GM12891 (cell line): Measurements from ENCODE around the gene CA12.

Experiments
- PAX5 ChIP-seq: IDR thresholded peaks from 2 replicates; pipeline ENCODE4 v1.6.1; 2011; ENCODE audit warnings: low read length, moderate library complexity, mild to moderate bottlenecking; ENCODE audit not compliant: insufficient read depth, severe bottlenecking
- POLR2A ChIP-seq: IDR thresholded peaks from 2 replicates; pipeline ENCODE4 v1.6.1; 2011; ENCODE audit warnings: low read depth, low read length, control low read depth
- POLR2AphosphoS5 ChIP-seq: IDR thresholded peaks from 2 replicates; pipeline ENCODE4 v1.6.1; 2011; ENCODE audit warnings: low read depth, low read length, control low read depth
- SPI1 ChIP-seq: IDR thresholded peaks from 2 replicates; pipeline ENCODE4 v1.6.1; 2011; ENCODE audit warnings: low read depth, low read length, control low read depth
- TAF1 ChIP-seq: IDR thresholded peaks from 2 replicates; pipeline ENCODE4 v1.6.1; 2011; ENCODE audit warnings: low read depth, low read length, control low read depth

DNA sequence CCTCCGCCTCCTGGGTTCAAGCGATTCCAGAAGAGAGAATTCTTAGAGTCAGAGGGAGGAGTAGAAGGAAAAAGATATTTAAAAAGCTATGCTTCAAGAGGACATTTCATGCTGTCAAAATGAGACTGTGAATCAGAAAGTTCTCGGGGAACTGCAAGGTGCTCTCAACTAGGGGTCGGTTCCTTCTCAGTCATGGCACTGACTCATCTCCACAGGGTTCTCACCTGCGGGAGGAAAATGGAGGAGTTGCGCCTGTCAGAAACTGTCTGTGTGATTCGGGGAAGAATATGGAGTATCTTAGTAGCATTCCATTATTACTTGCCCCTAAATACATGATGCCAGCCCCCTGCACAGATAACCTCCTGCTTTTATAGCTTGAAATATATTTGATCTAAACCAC, 56.9 kb downstream of the CA12 start:
- TF ChIP-seq SPI1 (no peak), PAX5 (no peak), TAF1 (no peak), POLR2A (no peak), POLR2AphosphoS5 (no peak)
